GM19467 (cell line): ENCODE measurements around the gene RAD21L1.
"Not testable (repeated sequence)": the region's sequence is repeated elsewhere in the genome, so short reads cannot be mapped to it uniquely, and the experiment has no call there.

Experiments used
- ATAC-seq: cut with Tn5 transposase; IDR thresholded peaks from one replicate; pipeline ENCODE4 v1.9.1; 2021; ENCODE audit warnings: mild to moderate bottlenecking, moderate library complexity; ENCODE audit not compliant: unreplicated experiment

Gene RAD21L1

GRCh38 chr20:1224205-1224890 is 1.5 kb upstream of the RAD21L1 start:
- no peak for ATAC-seq

- no peak for ATAC-seq
Measured at GRCh38 chr20:1225263-1225782, 521 bp upstream of the RAD21L1 start.

- no peak for ATAC-seq
Measured at GRCh38 chr20:1229541-1229940, 3.7 kb downstream of the RAD21L1 start.

DNA sequence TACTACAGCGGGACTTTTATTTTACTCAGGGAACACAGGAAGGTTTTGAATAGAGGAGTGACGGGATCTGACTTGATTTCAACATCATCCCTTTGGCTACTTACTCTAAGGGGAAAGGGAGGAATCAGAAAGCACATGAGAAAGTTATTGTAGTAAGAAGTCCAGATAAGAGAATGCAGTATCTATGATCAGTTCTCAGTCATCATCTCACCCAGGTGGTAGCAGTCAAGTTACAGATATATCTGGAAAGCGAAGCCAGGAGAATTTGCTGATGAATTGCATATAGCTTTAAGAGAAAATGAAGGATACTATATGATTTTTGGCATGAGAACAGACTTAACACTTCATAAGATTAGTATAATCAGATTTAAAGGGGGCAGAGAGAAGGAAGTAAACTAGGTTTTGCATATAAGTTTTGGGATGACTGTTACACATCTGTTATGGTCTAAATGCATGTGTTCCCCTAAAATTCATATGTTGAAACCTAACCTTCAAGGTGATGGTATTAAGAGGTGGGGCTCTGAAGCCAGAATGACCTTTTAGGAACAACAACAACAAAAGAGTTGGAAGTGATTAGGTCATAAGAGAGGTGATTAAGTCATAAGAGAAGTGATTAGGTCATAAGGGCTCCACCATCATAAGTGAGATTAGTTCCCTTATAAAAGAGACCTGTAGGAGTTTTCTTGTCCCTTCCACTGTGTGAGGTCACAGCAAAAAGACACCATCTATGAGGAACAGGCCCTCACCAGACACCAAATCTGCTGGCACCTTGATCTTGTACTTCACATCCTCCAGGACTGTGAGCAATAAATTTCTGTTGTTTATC is 6.7 kb downstream of the RAD21L1 start:
- no peak for ATAC-seq

DNA sequence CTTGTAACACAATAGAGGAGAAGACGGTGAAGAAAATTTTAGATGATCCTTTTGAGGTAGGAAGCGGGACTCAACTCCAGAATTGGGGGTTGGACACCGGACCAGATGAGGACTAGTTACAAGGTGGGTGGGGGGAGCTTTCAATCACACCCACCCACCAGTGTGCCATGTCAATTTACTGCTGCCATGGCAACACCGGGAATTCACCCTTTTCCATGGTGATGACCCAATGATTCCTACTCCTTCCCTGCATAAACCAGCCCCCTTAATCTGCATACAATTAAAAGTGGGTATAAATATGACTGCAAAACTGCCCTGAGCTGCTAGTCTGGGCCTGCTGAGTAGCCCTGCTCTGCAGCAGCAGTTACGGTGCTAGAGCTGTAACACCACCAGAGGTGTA is 14.7 kb downstream of the RAD21L1 start:
- no peak for ATAC-seq

GRCh38 chr20:1241456-1241855 is 15.6 kb downstream of the RAD21L1 start:
- ATAC-seq: no peak

DNA sequence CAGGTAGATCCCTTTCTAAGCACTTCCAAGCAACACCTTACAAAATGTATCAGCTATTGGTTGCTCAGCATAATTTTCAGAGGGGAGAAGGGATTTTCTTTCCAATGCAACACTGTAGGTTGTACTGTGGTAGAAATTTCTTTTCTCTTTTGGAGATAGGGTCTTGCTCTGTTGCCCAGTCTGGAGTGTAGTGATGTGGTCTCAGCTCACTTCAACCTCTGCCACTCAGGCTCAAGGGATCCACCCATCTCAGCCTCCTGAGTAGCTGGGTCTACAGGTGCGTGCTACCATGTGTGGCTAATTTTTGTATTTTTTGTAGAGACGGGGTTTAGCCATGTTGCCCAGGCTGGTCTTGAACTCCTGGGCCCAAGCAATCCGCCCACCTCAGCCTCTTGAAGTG is 16.3 kb downstream of the RAD21L1 start:
- no peak for ATAC-seq

DNA sequence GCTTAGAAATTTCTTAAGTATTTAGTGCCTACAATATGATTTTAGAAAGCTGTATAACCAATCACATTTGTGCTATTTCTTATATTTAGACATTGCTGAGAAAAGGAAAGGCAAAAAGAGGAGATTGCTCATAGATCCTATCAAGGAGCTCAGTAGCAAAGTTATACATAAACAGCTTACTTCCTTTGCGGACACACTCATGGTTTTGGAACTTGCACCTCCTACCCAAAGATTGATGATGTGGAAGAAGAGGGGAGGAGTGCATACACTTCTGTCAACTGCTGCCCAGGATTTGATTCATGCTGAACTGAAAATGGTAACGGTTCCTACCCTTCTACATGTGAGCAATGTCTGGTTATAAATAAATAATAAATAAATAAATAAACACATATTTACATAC is 16.7 kb downstream of the RAD21L1 start:
- no peak for ATAC-seq

DNA sequence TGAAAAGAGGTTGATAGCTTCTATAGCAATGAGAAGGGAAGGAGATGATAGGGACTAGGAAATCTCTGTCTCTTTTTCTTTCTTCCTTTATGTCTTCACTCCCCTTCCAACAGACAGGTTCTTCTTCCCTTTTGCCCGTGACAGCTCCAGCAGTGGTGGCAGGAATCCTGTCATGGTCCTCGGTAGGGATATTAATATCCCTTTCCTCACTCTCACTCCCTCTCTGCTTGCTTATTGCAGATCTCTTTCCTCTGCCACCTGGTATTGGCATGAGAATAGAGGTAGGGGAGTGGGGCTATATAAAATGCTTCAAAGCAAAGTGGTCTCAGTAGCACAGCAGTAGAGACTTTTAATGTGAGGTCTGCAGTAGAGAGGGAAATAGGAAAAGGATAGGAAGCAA is 19.7 kb downstream of the RAD21L1 start:
- ATAC-seq: no peak

DNA sequence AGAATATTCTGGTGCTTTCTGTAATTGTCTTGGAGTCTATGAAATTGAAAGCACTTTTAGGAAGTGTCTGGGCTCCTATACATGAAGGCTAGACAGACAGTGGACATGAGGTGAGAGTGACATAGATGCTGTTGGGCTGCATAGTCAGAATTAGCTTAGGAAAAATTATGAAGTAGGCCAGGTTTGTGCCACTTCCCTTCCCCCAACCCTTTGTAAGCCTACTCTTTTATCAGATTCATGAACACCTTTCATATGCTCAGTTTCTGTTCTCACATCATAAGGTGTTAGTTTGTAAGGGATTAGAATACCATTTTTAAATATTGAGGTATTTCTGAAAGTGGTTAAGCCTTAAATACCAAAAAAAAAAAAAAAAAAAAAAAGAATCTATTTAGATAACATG is 21.8 kb downstream of the RAD21L1 start:
- ATAC-seq: no peak

GRCh38 chr20:1250282-1250681 is 24.4 kb downstream of the RAD21L1 start:
- ATAC-seq: not testable (repeated sequence)

DNA sequence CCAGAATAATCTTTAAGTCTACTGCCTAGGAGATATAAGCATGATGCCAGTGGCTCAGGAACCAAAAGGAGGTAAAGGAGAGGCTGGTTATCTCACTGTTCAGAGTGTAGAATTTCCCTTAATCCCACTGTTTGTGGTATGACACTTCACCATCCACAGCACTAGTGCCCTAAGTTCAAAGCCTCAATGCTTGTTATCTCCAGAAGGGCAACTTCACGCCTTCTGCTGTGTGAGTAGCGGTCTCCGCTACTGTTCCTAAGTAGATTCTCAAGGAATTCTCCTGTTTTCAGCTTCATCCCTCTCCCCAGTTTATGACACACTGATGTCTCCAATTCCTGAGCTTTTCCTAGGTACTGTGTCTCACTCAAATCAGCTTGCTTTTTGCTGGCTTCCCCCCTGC is 26.6 kb downstream of the RAD21L1 start:
- no peak for ATAC-seq

DNA sequence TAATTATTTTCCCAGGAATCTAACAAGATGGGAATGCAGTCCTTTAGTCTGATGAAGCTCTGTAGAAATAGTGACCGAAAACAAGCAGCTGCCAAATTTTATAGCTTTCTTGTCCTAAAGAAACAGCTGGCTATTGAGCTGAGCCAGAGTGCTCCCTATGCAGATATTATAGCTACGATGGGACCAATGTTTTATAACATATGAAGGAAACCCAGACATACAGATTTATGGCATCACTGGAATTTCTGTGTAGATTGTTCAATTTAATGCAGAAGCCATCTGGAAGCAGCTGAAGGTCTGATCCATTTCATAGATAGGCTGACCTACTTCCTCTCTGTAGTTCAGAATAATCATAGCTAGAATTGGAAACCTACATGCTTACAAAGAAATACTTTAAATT is 28.4 kb downstream of the RAD21L1 start:
- no peak for ATAC-seq

GRCh38 chr20:1255675-1256074 is 29.8 kb downstream of the RAD21L1 start:
- no peak for ATAC-seq

- no peak for ATAC-seq
Measured at GRCh38 chr20:1263853-1264252, 38.0 kb downstream of the RAD21L1 start.

GRCh38 chr20:1264727-1265126 is 38.9 kb downstream of the RAD21L1 start:
- ATAC-seq: no peak

GRCh38 chr20:1265226-1265915 is 39.5 kb downstream of the RAD21L1 start:
- ATAC-seq: no peak

DNA sequence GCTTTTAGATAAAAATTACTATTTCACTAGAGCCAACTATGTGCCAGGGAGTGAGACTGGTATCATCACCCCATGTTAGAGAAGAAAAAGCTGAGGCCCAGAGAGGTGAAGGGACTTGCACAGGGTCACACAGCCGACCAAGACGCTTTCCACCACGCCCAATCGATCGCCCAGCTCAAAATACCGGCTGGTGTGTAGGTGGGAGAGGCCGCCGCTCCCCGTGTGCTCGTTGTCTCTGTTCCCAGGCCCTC is 40.0 kb downstream of the RAD21L1 start:
- no peak for ATAC-seq

GRCh38 chr20:1266167-1266973 is 40.5 kb downstream of the RAD21L1 start, which contains the start of gene SNPH:
Gene SNPH, plus strand, starts transcription at chr20:1266294. Its CDS starts 29,946 bp downstream, at chr20:1296240.
- ATAC-seq: no peak

GRCh38 chr20:1267161-1267560 is 41.3 kb downstream of the RAD21L1 start:
- ATAC-seq: no peak

- ATAC-seq: no peak
Measured at GRCh38 chr20:1267809-1268374, 42.0 kb downstream of the RAD21L1 start.
